GM23338 (cell line): Measurements from ENCODE around the gene PAX6. TPM values are rescaled to one million over a fixed set of nuclear protein-coding genes. Genes with fewer than 3 reads are reported as not detected.

Experiments
- ATAC-seq: fragments of 200-7000 bp; cut with Tn5 transposase; 3 replicates; pipeline ENCODE4 v1.9.1; 2020
- DNase-seq: peaks from one replicate; pipeline ENCODE4 v3.0.0-alpha.2; 2015; ENCODE audit warnings: low spot score
- H2AFZ ChIP-seq: fragments of 200-600 bp; sonication (generic); 2 replicates; pipeline ENCODE4 v1.8.0; 2016; ENCODE audit warnings: antibody characterized with exemption, mild to moderate bottlenecking, moderate library complexity
- H3F3A ChIP-seq: fragments of 200-600 bp; sonication (generic); replicated peaks from 2 replicates; pipeline ENCODE4 v1.8.0; 2017; ENCODE audit warnings: antibody characterized with exemption, mixed run types, low read depth
- H3K27ac ChIP-seq: fragments of 200-600 bp; sonication (generic); 2 replicates; pipeline ENCODE4 v1.6.1; 2016; ENCODE audit warnings: low read depth
- H3K27me3 ChIP-seq: fragments of 200-600 bp; sonication (generic); 2 replicates; pipeline ENCODE4 v1.8.0; 2016; ENCODE audit warnings: mild to moderate bottlenecking, mixed run types, moderate library complexity; ENCODE audit not compliant: insufficient read depth
- H3K36me3 ChIP-seq: fragments of 200-600 bp; sonication (generic); 2 replicates; pipeline ENCODE4 v1.8.0; 2016; ENCODE audit warnings: mild to moderate bottlenecking; ENCODE audit not compliant: insufficient read depth
- H3K4me1 ChIP-seq: fragments of 200-600 bp; sonication (generic); 2 replicates; pipeline ENCODE4 v1.8.0; 2016; ENCODE audit warnings: mild to moderate bottlenecking, moderate library complexity; ENCODE audit not compliant: insufficient read depth
- H3K4me2 ChIP-seq: fragments of 200-600 bp; sonication (generic); 2 replicates; pipeline ENCODE4 v1.7.1; 2017; ENCODE audit warnings: mixed run types
- H3K4me3 ChIP-seq: fragments of 200-600 bp; sonication (generic); 2 replicates; pipeline ENCODE4 v1.6.1; 2016; ENCODE audit warnings: mixed run types
- H3K79me2 ChIP-seq: fragments of 200-600 bp; sonication (generic); replicated peaks from 2 replicates; pipeline ENCODE4 v1.8.0; 2017; ENCODE audit warnings: mild to moderate bottlenecking; ENCODE audit not compliant: insufficient read depth
- H3K9me2 ChIP-seq: fragments of 200-600 bp; sonication (generic); 2 replicates; pipeline ENCODE4 v1.8.0; 2017; ENCODE audit not compliant: insufficient read depth
- H4K20me1 ChIP-seq: fragments of 200-600 bp; sonication (generic); replicated peaks from 2 replicates; pipeline ENCODE4 v1.8.0; 2017; ENCODE audit warnings: mild to moderate bottlenecking; ENCODE audit not compliant: insufficient read depth
- H3K27ac Mint-ChIP-seq: 2 replicates; pipeline ENCODE4 v1.8.0; 2020; ENCODE audit warnings: inconsistent platforms, mild to moderate bottlenecking, moderate library complexity, mixed read lengths
- H3K27me3 Mint-ChIP-seq: 3 replicates; pipeline ENCODE4 v1.8.0; 2022; ENCODE audit warnings: low read depth, mild to moderate bottlenecking, moderate library complexity, mixed read lengths, inconsistent platforms; ENCODE audit not compliant: insufficient read depth, poor library complexity
- H3K36me3 Mint-ChIP-seq: 3 replicates; pipeline ENCODE4 v1.8.0; 2021; ENCODE audit warnings: low read depth, mild to moderate bottlenecking, inconsistent platforms, moderate library complexity, mixed read lengths
- H3K4me1 Mint-ChIP-seq: 3 replicates; pipeline ENCODE4 v1.8.0; 2020; ENCODE audit warnings: mild to moderate bottlenecking, inconsistent platforms, mixed read lengths
- H3K4me3 Mint-ChIP-seq: 3 replicates; pipeline ENCODE4 v1.8.0; 2021; ENCODE audit warnings: moderate library complexity, mild to moderate bottlenecking, inconsistent platforms, mixed read lengths
- H3K9me3 Mint-ChIP-seq: 3 replicates; pipeline ENCODE4 v1.8.0; 2020; ENCODE audit warnings: moderate library complexity, mild to moderate bottlenecking, inconsistent platforms, mixed read lengths
- CREB1 ChIP-seq: fragments of 250-450 bp; sonication (Bioruptor Pico); IDR thresholded peaks from 2 replicates; pipeline ENCODE4 v1.5.0; 2020; ENCODE audit warnings: low read depth, mild to moderate bottlenecking, moderate library complexity
- EZH2 ChIP-seq: fragments of 200-600 bp; sonication (generic); IDR thresholded peaks from one replicate; pipeline ENCODE4 v1.8.0; 2017; ENCODE audit warnings: antibody characterized with exemption, mild to moderate bottlenecking, low read depth; ENCODE audit not compliant: unreplicated experiment
- EZH2phosphoT487 ChIP-seq: fragments of 200-600 bp; sonication (generic); IDR thresholded peaks from one replicate; pipeline ENCODE4 v1.8.1; 2018; ENCODE audit warnings: antibody characterized with exemption; ENCODE audit not compliant: unreplicated experiment
- JUNB ChIP-seq: IDR thresholded peaks from one replicate; pipeline ENCODE4 v1.6.1; 2016; ENCODE audit warnings: antibody characterized with exemption; ENCODE audit not compliant: unreplicated experiment
- NANOG ChIP-seq: IDR thresholded peaks from 2 replicates; pipeline ENCODE4 v1.6.1; 2016; ENCODE audit warnings: antibody characterized with exemption, borderline replicate concordance
- POLR2AphosphoS5 ChIP-seq: IDR thresholded peaks from 2 replicates; pipeline ENCODE4 v1.6.1; 2016; ENCODE audit warnings: antibody characterized with exemption, low read depth
- REST ChIP-seq: IDR thresholded peaks from one replicate; pipeline ENCODE4 v1.6.1; 2018; ENCODE audit warnings: antibody characterized with exemption; ENCODE audit not compliant: unreplicated experiment
- STAT1 ChIP-seq: IDR thresholded peaks from one replicate; pipeline ENCODE4 v1.6.1; 2016; ENCODE audit warnings: antibody characterized with exemption; ENCODE audit not compliant: unreplicated experiment
- ZNF114 ChIP-seq: fragments of 250-450 bp; sonication (Bioruptor Pico); IDR thresholded peaks from 2 replicates; pipeline ENCODE4 v1.5.0; 2020; ENCODE audit warnings: mild to moderate bottlenecking, moderate library complexity
- ZNF331 ChIP-seq: fragments of 250-450 bp; sonication (Bioruptor Pico); IDR thresholded peaks from 2 replicates; pipeline ENCODE4 v1.5.0; 2020; ENCODE audit warnings: low read depth, mild to moderate bottlenecking, moderate library complexity
- polyA plus RNA-seq: library from polyadenylated mRNA; unstranded; fragments of >200 nt; fragmentation: Nextera tagmentation; extraction: Ambion mirVana; gene quantifications from 2 replicates; pipeline ENCODE4 v1.2.1, GENCODE V29; 2016
- total RNA-seq: library from RNA; depleted of rRNA; stranded (reverse); fragments of >200 nt; shearing (Covaris generic); gene quantifications from 2 replicates; pipeline ENCODE4 v1.2.3, GENCODE V29; 2014
- TF ChIP-seq, protein P1 (sequence below): fragments of 250-450 bp; sonication (Bioruptor Pico); IDR thresholded peaks from 2 replicates; pipeline ENCODE4 v1.5.0; 2020; ENCODE audit warnings: mild to moderate bottlenecking, moderate library complexity
- TF ChIP-seq, protein P2 (sequence below), 2 experiments: fragments of 200-600 bp in 1 of 2; sonication (generic) in 1 of 2; conservative IDR thresholded peaks; 2 replicates each; pipeline versions ENCODE4 v1.5.1 to v1.6.1; 2016 to 2017; ENCODE audit warnings: antibody characterized with exemption in 2 of 2, low read depth in 2 of 2, mild to moderate bottlenecking in 2 of 2, moderate library complexity in 1 of 2
- TF ChIP-seq, protein P3 (sequence below): IDR thresholded peaks from 2 replicates; pipeline ENCODE4 v1.6.1; 2016; ENCODE audit warnings: antibody characterized with exemption

Gene PAX6
- total and polyA plus RNA-seq, 2 experiments from 2014 or later = 0.17 to 0.45 TPM

DNA sequence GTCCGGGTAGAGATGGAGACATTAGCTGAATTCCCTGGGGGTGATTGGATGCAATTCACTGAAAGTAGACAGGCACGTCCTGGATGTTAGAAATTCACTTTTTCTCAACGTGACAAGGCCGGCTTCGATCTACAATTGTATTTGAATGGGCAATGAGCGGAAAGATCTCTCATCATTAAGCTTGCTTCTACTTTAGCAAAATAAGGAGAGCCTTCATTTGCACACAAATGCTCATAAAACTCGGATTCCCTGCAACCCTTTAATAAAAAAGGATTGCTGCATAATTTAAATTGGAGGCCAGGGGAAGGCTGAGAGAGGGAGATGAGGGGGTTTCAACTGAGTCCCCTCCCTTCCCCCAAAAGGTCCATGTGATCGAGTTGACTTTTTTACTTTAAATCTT, 10.6 kb upstream of the PAX6 start:
- Mint-ChIP-seq H3K4me3 (peak overlapping the region; percentile 57), H3K27me3 (peaks cover 100% of the 10 kb centered on the region), H3K27ac (no peak overlapping the region), H3K9me3 (no peaks in the 10 kb centered on the region), H3K4me1 (peaks cover 67% of the 10 kb centered on the region), H3K36me3 (no peaks in the 10 kb centered on the region)
- Histone ChIP-seq H3F3A (peaks cover 62% of the 10 kb centered on the region), H3K27me3 (peaks cover 97% of the 10 kb centered on the region), H3K4me1 (peaks cover 73% of the 10 kb centered on the region), H3K4me2 (peak overlapping the region; percentile 74), H2AFZ (no peak overlapping the region), H4K20me1 (no peaks in the 10 kb centered on the region), H3K36me3 (no peaks in the 10 kb centered on the region), H3K9me2 (no peaks in the 10 kb centered on the region), H3K79me2 (no peaks in the 10 kb centered on the region), H3K4me3 (peak overlapping the region; percentile 71), H3K27ac (no peak overlapping the region)
- ATAC-seq = no peak
- TF ChIP-seq, protein P1, sequence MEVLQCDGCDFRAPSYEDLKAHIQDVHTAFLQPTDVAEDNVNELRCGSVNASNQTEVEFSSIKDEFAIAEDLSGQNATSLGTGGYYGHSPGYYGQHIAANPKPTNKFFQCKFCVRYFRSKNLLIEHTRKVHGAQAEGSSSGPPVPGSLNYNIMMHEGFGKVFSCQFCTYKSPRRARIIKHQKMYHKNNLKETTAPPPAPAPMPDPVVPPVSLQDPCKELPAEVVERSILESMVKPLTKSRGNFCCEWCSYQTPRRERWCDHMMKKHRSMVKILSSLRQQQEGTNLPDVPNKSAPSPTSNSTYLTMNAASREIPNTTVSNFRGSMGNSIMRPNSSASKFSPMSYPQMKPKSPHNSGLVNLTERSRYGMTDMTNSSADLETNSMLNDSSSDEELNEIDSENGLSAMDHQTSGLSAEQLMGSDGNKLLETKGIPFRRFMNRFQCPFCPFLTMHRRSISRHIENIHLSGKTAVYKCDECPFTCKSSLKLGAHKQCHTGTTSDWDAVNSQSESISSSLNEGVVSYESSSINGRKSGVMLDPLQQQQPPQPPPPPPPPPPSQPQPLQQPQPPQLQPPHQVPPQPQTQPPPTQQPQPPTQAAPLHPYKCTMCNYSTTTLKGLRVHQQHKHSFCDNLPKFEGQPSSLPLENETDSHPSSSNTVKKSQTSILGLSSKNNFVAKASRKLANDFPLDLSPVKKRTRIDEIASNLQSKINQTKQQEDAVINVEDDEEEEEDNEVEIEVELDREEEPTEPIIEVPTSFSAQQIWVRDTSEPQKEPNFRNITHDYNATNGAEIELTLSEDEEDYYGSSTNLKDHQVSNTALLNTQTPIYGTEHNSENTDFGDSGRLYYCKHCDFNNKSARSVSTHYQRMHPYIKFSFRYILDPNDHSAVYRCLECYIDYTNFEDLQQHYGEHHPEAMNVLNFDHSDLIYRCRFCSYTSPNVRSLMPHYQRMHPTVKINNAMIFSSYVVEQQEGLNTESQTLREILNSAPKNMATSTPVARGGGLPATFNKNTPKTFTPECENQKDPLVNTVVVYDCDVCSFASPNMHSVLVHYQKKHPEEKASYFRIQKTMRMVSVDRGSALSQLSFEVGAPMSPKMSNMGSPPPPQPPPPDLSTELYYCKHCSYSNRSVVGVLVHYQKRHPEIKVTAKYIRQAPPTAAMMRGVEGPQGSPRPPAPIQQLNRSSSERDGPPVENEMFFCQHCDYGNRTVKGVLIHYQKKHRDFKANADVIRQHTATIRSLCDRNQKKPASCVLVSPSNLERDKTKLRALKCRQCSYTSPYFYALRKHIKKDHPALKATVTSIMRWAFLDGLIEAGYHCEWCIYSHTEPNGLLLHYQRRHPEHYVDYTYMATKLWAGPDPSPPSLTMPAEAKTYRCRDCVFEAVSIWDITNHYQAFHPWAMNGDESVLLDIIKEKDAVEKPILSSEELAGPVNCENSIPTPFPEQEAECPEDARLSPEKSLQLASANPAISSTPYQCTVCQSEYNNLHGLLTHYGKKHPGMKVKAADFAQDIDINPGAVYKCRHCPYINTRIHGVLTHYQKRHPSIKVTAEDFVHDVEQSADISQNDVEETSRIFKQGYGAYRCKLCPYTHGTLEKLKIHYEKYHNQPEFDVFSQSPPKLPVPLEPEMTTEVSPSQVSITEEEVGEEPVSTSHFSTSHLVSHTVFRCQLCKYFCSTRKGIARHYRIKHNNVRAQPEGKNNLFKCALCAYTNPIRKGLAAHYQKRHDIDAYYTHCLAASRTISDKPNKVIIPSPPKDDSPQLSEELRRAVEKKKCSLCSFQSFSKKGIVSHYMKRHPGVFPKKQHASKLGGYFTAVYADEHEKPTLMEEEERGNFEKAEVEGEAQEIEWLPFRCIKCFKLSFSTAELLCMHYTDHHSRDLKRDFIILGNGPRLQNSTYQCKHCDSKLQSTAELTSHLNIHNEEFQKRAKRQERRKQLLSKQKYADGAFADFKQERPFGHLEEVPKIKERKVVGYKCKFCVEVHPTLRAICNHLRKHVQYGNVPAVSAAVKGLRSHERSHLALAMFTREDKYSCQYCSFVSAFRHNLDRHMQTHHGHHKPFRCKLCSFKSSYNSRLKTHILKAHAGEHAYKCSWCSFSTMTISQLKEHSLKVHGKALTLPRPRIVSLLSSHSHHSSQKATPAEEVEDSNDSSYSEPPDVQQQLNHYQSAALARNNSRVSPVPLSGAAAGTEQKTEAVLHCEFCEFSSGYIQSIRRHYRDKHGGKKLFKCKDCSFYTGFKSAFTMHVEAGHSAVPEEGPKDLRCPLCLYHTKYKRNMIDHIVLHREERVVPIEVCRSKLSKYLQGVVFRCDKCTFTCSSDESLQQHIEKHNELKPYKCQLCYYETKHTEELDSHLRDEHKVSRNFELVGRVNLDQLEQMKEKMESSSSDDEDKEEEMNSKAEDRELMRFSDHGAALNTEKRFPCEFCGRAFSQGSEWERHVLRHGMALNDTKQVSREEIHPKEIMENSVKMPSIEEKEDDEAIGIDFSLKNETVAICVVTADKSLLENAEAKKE = no peak
- no peak for TF ChIP-seq POLR2AphosphoS5
- no peak for TF ChIP-seq EZH2
- TF ChIP-seq, protein P2, sequence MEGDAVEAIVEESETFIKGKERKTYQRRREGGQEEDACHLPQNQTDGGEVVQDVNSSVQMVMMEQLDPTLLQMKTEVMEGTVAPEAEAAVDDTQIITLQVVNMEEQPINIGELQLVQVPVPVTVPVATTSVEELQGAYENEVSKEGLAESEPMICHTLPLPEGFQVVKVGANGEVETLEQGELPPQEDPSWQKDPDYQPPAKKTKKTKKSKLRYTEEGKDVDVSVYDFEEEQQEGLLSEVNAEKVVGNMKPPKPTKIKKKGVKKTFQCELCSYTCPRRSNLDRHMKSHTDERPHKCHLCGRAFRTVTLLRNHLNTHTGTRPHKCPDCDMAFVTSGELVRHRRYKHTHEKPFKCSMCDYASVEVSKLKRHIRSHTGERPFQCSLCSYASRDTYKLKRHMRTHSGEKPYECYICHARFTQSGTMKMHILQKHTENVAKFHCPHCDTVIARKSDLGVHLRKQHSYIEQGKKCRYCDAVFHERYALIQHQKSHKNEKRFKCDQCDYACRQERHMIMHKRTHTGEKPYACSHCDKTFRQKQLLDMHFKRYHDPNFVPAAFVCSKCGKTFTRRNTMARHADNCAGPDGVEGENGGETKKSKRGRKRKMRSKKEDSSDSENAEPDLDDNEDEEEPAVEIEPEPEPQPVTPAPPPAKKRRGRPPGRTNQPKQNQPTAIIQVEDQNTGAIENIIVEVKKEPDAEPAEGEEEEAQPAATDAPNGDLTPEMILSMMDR (conservative IDR thresholded peaks at IDR 0.05; ENCODE audit: low read depth in 2 of 2) = no peak
- no peak for TF ChIP-seq REST
- TF ChIP-seq EZH2phosphoT487 = no peak
- TF ChIP-seq, protein P3, sequence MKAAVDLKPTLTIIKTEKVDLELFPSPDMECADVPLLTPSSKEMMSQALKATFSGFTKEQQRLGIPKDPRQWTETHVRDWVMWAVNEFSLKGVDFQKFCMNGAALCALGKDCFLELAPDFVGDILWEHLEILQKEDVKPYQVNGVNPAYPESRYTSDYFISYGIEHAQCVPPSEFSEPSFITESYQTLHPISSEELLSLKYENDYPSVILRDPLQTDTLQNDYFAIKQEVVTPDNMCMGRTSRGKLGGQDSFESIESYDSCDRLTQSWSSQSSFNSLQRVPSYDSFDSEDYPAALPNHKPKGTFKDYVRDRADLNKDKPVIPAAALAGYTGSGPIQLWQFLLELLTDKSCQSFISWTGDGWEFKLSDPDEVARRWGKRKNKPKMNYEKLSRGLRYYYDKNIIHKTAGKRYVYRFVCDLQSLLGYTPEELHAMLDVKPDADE = no peak
- TF ChIP-seq CREB1 (CRISPR knock-in tag) = no peak
- no peak for TF ChIP-seq NANOG
- TF ChIP-seq STAT1 = no peak
- TF ChIP-seq JUNB = no peak
- TF ChIP-seq ZNF331 (CRISPR knock-in tag) = no peak
- no peak for TF ChIP-seq ZNF114
- DNase-seq = peak; percentile 30
